ENCODE data around the gene G6PD. TPM values are rescaled to one million over a fixed set of nuclear protein-coding genes. Genes with fewer than 3 reads are reported as not detected.
"Not testable (repeated sequence)": the region's sequence is repeated elsewhere in the genome, so short reads cannot be mapped to it uniquely, and the experiment has no call there.

Gene G6PD
- total RNA-seq, 1 donor from 2014 or later, result 72.7 TPM

DNA sequence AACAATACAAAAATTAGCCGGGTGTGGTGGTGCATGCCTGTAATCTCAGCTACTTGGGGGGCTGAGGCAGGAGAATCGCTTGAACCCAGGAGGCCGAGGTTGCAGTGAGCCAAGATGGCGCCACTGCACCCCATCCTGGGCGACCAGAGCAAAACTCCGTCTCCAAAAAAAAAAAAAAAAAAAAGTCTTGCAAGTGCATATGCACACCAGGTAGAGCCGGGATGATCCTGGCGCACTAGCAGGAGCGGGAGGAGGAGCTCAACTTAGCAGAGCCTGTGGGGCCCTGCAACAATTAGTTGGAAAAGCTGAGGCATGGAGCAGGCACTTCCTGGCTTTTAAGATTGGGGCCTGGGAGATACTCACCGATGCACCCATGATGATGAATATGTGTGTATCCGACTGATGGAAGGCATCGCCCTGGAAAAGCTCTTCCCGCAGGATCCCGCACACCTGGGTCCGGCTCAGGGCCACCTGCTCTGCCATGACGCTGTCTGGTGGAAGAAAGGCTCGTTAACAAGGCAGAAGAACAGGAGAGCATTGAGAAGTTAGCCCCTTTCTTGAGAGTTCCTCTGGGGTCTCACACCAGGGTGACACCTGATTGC lies 872 bp downstream of the G6PD start:
- intact Hi-C loops (cut with micrococcal nuclease), result no loop called here

DNA sequence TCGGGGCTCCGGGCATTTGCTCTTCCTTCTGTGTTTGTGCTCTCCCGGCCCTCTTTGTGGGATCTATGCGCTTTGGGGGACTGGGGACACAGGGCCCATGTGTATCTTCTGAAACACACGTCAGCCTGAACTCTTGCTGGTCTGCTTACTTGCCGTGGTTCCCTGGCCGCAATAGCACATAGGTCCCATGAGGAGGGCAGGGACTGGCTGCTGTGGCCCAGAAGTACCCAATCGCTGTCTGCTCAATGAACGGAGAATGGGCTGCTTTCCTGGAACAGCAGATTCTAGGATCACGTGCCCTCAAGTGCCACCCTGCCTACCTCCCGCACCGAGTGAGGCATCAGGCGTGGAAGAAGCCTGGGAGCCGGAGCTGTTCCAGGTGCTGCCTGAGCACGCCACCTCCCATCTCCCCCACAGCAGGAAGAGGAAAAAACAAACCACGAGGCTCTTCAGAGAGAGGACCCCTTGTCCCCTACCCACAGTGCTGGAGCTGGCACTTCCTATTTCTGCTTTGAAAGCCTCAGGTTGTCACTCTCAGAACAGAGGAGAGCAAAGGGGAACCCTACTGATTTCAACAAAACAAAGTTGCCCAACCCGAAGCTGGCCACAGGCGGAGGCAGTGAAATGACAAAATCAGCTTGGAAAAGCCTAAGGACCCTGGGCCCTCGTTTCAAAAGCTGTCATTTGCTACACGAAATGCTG lies 3.8 kb downstream of the G6PD start:
- intact Hi-C loops (cut with micrococcal nuclease), result no loop called here

DNA sequence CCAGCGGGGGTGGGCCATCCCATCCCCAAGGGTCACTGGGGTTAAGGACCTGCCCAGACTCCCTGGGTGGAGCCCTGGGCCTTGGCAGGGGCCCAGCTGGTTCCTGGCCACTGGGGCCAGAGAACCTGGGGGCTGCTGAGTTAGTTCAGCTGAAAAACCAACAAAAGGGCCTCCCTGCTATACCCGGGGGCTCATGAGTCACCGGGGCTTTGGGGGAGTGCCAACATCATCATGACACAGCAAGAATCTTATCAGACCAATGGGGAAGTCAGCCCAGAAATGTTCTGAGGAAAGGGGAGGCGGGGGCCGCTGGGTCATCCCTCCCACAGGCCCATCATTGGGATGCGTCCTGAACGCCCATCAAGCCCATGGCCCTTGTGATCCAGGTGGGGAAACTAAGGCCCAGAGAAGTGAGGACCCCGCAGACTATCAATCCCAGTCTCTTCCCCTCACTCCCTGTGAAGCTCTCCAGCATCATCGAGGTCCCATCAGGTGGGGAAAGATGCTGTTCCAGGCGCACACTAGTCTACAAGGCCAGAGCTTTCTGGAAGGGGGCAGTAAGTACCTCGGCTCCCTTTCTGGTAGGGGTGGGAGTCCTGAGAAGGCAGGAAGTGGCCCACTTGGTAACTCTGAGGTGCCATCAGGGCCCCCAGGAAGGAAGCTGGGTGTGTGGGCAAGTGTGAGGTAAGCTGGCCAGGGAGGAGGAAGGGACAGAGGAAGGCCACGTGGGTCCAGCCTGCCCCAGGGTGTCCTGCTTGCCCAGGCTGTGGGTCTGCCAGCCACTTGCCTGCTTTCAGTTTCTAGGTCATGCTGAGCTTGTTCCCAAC lies 4.5 kb downstream of the G6PD start:
- intact Hi-C loops (cut with micrococcal nuclease), result no loop called here

DNA sequence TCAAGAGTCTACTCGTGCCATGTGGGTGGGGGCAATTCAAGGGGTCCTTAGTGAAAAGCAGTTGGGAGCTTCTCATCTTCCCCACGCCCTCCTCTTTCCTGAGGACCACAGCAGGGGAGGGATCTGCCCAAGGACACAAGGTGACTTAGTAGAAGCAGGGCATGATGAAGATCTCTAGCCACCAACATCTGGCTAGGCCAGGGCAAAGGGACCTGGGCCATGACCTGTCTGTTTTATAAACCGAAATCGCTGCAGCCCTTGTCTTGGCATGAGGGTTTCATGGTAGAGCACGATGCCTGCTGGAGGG lies 5.1 kb downstream of the G6PD start:
- intact Hi-C loops (cut with micrococcal nuclease), result no loop called here

DNA sequence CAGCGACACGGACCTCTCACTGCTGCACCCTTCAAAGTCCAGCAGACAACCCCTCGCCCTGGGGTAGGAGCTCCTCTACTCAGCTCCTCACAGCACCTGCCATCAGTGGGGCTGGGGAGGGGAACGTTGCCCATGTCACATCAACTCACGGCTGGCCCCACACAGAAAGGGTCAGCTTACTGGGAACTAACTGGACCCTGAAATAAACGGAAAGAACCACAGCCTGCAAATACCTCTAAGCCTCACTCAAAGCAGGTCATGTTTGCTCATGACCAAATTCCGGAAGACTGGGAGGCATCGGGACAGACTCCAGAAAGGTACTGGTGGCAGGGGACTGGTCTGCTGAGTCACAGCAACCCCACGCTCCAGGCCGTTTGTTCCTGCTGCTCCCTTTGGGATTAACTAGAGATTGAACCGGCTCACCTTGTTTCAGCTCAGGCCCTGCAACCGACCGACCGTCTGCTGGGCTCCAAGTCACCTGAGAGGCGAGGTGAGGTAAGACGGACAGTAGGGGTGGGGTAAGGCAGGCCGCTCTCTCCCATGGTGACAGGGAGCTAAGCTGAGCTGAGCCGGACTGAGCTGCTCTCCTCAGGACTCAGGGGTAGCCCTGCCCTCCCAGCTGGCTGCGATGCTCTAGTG lies 5.6 kb downstream of the G6PD start:
- intact Hi-C loops (cut with micrococcal nuclease), result no loop called here

DNA sequence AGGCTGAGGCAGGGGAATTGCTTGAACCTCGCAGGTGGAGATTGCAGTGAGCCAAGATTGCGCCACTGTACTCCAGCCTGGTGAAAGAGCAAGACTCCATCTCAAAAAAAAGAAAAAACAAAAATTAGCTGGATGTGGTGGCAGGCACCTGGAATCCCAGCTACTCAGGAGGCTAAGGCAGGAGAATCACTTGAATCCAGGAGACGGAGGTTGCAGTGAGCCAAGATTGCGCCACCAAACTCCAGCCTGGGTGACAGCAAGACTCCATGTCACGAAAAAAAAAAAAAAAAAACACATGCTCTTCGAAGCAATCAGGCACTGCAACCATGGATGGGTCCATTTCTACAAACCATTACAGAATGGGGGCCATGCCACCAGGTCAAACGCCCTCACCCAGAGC lies 6.3 kb downstream of the G6PD start:
- intact Hi-C loops (cut with micrococcal nuclease), result not testable (repeated sequence)

DNA sequence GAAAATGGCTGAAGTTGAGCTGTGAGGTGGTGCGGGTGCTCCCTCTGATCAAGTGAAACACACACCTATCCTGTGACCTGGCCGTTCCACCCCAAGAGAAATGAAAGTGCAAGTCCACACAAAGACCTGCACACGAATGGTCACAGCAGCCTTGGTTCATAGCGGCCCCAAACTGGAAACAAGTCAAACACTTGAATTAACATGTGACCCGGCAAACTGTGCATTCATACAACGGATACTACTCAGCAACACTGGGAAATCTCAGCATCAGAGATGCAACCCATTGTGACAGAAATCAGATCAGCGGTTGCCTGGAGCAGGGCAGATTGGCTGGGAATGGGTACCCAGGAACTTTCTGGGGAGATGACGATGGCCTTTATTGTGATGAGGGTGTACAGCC lies 7.6 kb downstream of the G6PD start:
- intact Hi-C loops (cut with micrococcal nuclease), result no loop called here

DNA sequence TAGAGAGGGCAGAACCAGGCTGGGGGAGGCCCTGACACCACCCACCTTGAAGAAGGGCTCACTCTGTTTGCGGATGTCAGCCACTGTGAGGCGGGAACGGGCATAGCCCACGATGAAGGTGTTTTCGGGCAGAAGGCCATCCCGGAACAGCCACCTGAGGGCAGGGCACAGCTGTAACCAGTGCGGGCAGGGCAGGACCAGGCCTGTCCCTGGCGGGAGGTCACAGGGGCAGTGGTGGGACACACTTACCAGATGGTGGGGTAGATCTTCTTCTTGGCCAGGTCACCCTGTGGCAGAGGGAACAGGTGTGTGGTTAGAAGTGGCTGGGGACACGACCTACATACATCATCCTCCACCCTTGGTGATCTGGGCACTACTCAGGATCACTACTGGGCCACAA lies 10.8 kb downstream of the G6PD start:
- intact Hi-C loops (cut with micrococcal nuclease), result no loop called here

DNA sequence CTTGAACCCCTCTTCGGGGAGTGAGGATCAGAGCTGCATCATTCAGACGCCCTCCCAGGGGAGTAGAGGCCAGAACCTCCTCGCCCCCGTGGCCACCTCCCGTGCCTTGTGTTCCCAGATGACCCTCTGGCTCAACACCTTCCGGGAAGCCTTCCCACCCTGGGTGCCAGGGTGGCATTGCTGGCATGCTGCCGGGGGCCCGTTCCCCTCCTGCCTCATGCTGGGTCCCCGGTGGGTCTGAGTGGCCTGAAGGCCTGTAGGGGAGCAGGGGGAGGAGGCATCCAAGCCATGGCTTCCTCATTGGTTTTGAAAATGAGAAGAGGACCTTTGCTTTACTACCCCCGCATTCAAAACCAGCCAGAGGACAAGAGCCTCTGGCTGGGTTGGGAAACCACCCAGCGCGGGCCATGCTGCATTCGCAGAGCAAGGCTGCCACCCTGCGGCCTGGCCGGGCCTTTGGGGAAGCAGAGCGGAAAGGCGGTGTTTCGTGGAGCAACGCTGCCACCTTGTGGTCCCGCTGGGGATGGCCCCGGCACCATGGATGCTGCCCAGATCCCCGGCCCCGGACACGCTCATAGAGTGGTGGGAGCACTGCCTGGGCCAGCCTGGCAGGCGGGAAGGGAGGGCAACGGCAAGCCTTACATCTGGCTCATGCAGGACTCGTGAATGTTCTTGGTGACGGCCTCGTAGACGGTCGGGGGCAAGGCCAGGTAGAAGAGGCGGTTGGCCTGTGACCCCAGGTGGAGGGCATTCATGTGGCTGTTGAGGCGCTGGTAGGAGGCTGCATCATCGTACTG lies 11.9 kb downstream of the G6PD start:
- intact Hi-C loops (cut with micrococcal nuclease), result loop anchor here (1.0 to 5.0 kb wide), 3 partner anchors 137 to 521 kb away; partner anchors contain the start of gene RPL10

DNA sequence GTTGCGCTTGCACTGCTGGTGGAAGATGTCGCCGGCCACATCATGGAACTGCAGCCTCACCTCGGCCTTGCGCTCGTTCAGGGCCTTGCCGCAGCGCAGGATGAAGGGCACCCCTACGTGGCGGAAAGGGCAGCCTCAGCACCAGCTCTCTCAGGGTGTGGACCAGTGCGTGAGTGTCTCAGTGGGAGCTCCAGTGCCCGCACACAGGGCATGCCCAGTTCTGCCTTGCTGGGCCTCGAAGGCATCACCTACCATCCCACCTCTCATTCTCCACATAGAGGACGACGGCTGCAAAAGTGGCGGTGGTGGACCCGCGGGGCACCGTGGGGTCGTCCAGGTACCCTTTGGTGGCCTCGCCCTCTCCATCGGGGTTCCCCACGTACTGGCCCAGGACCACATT lies 14.0 kb downstream of the G6PD start:
- intact Hi-C loops (cut with micrococcal nuclease), result loop anchor here (5.0 kb wide), 1 partner anchor 135 kb away; the partner anchor contains the start of gene RPL10

DNA sequence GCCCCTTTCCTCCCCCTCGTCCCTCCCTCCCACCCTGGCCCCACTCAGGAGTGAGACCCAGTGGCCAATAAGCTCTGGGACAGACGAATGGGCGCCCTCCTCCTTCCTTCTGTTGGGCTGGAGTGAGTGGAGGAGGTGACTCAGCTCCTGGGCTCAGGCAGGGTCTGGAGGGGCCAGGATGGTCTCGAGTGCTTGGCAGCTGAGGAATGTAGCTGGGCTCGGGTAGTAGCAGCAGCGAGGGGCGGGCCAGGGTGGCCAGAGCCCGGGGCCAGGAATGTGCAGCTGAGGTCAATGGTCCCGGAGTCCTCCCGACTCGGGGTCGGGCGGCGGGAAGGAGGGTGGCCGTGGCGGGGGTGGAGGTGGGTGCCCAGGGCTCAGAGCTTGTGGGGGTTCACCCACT lies 15.0 kb downstream of the G6PD start:
- intact Hi-C loops (cut with micrococcal nuclease), result loop anchor here (5.0 kb wide), 1 partner anchor 134 kb away; the partner anchor contains the start of gene RPL10

DNA sequence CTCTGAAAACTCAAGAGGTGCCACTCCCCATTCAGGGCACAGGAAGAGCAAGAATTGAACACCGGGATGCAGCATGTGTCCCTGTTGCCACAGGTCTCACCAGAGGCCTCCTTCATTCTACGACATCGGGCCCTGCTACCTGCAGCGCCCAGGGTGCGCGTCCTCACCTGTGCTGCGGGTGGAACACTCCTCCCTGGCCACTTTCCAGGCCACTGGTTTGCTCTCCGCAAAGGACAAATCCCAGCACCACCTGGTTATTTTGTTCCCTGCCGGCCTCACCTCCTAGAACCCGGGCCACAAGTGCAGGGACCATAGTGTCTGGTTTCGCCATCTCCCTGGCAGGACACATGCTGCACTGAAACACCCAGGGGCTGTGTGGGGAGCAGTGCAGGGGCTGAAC lies 16.4 kb downstream of the G6PD start:
- intact Hi-C loops (cut with micrococcal nuclease), result loop anchor here (5.0 kb wide), 1 partner anchor 133 kb away; the partner anchor contains the start of gene RPL10

DNA sequence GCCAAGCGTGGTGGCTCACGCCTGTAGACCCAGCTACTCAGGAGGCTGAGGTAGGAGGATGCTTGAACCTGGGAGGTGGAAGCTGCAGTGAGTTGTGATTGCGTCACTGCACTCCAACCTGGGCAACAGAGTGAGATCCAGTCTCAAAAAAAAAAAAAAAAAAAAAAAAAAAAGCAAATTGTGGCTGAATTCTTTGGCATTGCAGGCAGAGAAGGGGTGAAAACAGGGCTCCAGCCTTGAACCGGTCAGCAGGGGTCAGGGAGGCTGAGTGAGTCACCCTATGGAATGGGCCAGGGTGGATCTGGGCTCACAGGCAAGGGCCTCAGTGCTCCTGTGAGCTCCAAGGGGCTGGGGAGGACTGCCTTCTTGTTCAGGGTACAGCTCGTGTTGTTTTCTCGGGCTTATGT lies 17.4 kb downstream of the G6PD start:
- intact Hi-C loops (cut with micrococcal nuclease), result no loop called here

DNA sequence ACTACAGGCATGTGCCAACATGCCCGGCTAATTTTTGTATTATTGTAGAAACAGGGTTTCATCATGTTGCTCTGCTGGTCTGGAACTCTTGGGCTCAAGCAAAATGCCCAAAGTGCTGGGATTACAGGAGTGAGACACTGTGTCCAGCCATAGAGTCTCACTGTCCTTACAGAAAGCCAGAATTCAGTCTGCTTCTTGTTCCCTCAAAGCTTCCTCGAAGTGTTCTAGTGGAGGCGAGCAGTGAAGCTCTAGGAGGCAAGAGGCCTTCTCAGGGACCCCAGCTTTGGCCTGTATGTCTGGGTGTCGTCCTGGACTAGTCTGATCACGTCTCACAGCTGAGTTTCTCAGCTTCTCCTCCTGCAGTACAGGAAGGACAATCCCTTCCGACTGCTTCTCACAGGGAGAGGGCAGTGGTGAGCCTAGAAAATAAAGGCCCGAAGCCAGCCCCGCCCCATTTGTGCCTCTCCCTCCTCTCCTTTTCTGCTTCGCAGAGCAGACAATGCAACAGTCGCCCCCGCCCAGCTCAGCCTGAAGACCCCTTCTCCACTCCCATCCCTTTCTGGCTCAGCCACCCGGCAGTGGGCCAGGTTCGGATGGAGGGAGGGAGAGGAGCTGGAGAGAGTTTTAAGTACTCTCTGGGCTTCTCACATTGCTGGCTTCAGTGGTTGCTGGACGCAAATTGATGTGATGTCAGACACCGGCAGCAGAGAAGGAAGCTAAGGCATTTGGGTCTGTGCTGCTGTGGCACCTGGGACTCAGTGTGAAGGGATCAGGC lies 19.6 kb downstream of the G6PD start:
- intact Hi-C loops (cut with micrococcal nuclease), result no loop called here

DNA sequence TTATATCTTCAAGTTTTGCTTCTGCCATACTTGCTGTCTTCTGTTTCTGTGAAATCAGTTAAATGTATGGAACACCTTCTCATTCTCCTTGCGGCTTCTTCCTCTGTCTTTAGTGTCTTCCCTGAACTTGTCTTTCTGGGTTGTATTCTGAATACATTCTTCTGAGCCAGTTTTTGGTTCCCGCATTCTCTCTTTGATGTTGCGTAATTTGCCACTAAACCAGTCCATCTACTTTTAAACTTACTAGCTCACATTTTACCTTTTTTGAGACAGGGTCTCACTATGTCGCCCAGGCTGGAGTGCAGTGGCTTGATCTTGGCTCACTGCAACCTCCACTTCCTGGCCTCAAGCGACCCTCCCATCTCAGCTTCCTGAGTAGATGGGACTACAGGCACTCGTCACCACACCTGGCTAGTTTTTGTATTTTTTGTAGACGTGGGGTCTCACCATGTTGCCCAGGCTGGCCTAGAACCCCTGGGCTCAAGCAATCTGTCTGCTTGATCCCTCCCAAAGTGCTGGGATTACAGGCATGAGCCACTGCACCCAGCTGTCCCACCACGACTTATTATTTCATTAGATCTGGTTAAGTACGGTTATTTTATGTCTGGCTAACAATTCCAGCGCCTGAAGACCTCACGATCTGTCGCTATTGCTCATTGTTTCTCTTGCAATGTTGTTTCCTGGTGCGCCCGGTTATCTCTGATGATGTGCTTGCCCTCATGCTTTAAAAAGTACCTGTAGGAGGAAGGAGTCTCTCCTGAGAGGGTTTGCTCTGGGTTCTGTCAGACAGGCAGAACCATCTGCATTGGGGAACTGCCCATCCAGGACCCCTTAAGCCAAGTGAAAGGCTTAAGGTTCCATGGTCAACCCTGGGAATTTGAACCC lies 20.8 kb downstream of the G6PD start:
- intact Hi-C loops (cut with micrococcal nuclease), result no loop called here

DNA sequence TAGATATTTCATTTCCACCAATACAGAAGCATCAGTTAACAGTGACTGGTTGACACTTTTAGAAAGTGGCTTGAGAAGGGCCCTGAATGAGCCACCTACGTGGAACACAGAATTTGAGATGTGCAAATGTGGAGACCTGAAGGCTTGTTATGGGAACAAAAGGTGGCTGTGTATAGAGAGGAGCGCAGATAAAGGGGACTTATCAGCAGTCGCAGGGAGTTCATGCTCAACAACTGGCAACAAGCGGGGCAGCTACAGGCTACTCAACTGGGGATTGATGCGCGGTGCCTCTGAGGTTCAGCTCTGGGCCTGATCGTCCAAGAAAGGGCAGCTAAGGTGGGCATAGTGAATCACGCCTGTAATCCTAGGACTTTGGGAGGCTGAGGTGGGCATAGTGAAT lies 27.3 kb downstream of the G6PD start:
- intact Hi-C loops (cut with micrococcal nuclease), result loop anchor here (5.0 to 10.0 kb wide), 5 partner anchors 77 to 795 kb away; partner anchors contain the start of genes ABCD1, BCAP31, FAM50A and HCFC1

DNA sequence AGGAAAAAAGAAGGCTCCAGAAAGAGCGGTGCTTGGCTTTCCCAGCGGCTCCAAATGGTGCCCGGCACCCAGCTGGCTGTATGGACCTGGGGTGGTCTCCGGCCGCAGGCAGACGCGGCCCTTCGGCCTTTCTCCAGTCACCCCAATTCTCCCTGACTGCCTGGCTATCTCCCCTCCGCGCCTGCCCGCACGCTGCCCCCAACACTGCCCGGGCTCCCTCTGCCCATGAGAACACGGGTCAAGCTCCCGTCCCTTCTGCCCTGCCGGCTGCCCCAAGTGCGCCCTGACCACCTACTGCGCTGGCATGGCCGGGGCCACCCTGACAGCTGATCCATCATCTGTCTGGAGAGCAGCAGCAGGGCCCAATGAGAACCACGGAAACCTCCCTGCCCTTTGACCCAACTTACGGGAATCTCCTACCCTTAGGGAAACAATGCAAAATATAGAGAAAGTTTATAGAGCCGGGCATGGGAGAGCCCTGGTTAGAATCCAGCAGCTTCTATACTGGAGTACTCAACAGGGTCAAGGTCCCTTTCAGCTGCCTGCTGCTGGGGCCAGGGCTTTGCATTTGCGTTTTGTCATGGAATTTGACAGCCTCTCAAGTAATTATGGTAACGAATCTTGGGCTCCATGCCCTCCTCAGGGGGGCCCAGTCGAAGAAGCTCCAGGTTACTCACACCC lies 29.4 kb downstream of the G6PD start:
- intact Hi-C loops (cut with micrococcal nuclease), result loop anchor here (5.0 to 10.0 kb wide), 5 partner anchors 75 to 792 kb away; partner anchors contain the start of genes ABCD1, BCAP31, FAM50A and HCFC1

DNA sequence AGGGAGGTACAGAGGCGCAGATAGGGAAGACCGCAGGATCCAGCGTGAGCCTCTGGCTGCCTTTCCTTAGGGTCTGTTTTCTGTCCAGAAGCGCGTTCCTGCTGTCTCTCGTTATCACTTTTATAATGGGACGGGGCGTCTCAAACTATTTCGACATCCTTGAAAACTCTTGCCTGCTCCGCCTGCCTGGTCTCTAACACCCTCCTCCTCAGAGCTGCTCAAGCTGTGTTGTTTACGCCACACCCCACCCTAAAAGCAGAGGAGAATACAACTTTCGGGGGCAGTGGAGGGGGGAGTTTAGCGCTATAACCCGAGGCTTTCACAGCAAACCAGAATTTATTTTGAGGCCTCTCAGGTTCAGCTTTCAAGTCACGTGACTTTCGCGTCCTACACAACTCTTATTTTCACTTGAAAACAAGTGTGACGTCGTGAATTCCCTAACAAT lies 30.0 kb downstream of the G6PD start:
- intact Hi-C loops (cut with micrococcal nuclease), result loop anchor here (1.0 to 10.0 kb wide), 10 partner anchors 26 to 792 kb away; partner anchors contain the start of genes ABCD1, ATP6AP1, BCAP31 and FAM50A
